Keratinocyte (primary cell): ENCODE results near the gene CCM2.

Experiments
- EZH2 ChIP-seq: IDR thresholded peaks from one replicate; pipeline ENCODE4 v1.6.1; 2012; ENCODE audit warnings: inconsistent platforms, mild to moderate bottlenecking, low read length, moderate library complexity
- TF ChIP-seq, protein P1 (sequence below), 3 experiments: IDR thresholded peaks in 1 of 3; conservative IDR thresholded peaks in 1 of 3; optimal IDR thresholded peaks in 1 of 3; 2 replicates in 2 of 3; 3 replicates in 1 of 3; pipeline versions ENCODE3 to v1.5.1; 2011; ENCODE audit warnings: low read length in 3 of 3, mild to moderate bottlenecking in 3 of 3, moderate library complexity in 2 of 3, control low read depth in 1 of 3, inconsistent platforms in 1 of 3; ENCODE audit not compliant: insufficient read depth in 2 of 3; ENCODE audit errors: extremely low read depth in 1 of 3

DNA sequence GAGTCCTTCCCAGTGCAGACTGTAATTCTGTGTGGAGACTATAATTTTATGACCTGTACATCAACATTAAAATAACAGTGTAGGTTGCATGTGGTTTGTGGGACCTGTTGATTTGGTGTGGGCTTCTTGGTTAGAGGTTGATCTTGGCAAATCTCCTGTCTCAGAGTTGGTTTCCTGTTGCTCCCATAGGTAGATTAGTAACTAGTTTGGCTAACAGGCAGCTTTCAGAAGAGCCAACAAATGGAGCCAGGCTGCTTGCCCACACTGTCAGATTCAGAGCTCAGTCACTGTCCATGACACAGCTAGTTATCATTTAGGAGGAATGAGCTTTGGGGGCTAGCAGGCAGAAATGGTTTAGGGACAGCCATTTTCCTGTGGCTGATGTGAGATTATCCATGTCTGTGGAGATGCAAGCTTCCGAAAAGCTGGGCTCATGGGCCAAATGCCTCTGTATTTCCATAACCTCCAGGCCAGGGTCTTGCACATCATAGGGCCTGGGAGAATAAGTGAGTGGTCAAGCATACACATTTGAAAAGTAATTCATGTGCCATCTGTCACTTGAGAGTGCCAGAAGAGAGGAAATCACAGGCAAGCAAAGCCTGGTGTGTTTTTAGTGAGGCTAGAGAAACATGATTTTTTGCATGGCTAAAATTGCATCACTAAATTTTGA lies 33.4 kb downstream of the CCM2 start:
- TF ChIP-seq, protein P1, sequence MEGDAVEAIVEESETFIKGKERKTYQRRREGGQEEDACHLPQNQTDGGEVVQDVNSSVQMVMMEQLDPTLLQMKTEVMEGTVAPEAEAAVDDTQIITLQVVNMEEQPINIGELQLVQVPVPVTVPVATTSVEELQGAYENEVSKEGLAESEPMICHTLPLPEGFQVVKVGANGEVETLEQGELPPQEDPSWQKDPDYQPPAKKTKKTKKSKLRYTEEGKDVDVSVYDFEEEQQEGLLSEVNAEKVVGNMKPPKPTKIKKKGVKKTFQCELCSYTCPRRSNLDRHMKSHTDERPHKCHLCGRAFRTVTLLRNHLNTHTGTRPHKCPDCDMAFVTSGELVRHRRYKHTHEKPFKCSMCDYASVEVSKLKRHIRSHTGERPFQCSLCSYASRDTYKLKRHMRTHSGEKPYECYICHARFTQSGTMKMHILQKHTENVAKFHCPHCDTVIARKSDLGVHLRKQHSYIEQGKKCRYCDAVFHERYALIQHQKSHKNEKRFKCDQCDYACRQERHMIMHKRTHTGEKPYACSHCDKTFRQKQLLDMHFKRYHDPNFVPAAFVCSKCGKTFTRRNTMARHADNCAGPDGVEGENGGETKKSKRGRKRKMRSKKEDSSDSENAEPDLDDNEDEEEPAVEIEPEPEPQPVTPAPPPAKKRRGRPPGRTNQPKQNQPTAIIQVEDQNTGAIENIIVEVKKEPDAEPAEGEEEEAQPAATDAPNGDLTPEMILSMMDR (optimal IDR thresholded peaks at IDR 0.05 in 1 of 3, IDR thresholded peaks at IDR 0.05 in 1 of 3, conservative IDR thresholded peaks at IDR 0.05 in 1 of 3; ENCODE audit: extremely low read depth in 1 of 3, insufficient read depth in 2 of 3, low read length in 3 of 3): no peak
- TF ChIP-seq EZH2: no peak
